Adipocyte (in vitro differentiated cells): ENCODE measurements around the gene SND1.

Experiments
- DNase-seq: peaks from one replicate; pipeline ENCODE4 v3.0.0-alpha.2; 2015; ENCODE audit warnings: low read depth
- H3K27me3 ChIP-seq: replicated peaks from 2 replicates; pipeline ENCODE4 v1.7.0; 2013; ENCODE audit warnings: mild to moderate bottlenecking, low read length, moderate library complexity; ENCODE audit not compliant: control insufficient read depth, insufficient read depth
- H3K36me3 ChIP-seq: 2 replicates; pipeline ENCODE4 v1.7.0; 2013; ENCODE audit warnings: low read length, mild to moderate bottlenecking, moderate library complexity; ENCODE audit not compliant: control insufficient read depth, insufficient read depth, severe bottlenecking
- H3K4me1 ChIP-seq: 2 replicates; pipeline ENCODE4 v1.7.0; 2013; ENCODE audit warnings: mild to moderate bottlenecking, low read length, moderate library complexity; ENCODE audit not compliant: control insufficient read depth, insufficient read depth
- H3K4me3 ChIP-seq: 2 replicates; pipeline ENCODE4 v1.7.0; 2013; ENCODE audit warnings: mild to moderate bottlenecking, low read length, moderate library complexity
- H3K9ac ChIP-seq: 2 replicates; pipeline ENCODE4 v1.7.0; 2013; ENCODE audit warnings: mild to moderate bottlenecking, low read length, moderate library complexity
- H3K9me3 ChIP-seq: 2 replicates; pipeline ENCODE4 v1.7.0; 2013; ENCODE audit warnings: mild to moderate bottlenecking, low read length, moderate library complexity; ENCODE audit not compliant: control insufficient read depth

Gene SND1

GRCh38 chr7:127980901-127981300 lies 328.9 kb downstream of the SND1 start:
- Histone ChIP-seq H3K27me3 (no peaks in the 10 kb centered on the region), H3K36me3 (peaks cover 17% of the 10 kb centered on the region), H3K4me1 (peaks cover 5% of the 10 kb centered on the region), H3K4me3 (no peak overlapping the region), H3K9me3 (peaks cover 6% of the 10 kb centered on the region), H3K9ac (no peak overlapping the region)
- DNase-seq: no peak

- Histone ChIP-seq H3K9ac (no peak overlapping the region), H3K9me3 (peaks cover 6% of the 10 kb centered on the region), H3K4me1 (peaks cover 14% of the 10 kb centered on the region), H3K36me3 (peaks cover 13% of the 10 kb centered on the region), H3K4me3 (no peak overlapping the region), H3K27me3 (no peaks in the 10 kb centered on the region)
- DNase-seq: no peak
Observed at GRCh38 chr7:127981965-127982364, 330.0 kb downstream of the SND1 start.

GRCh38 chr7:127983804-127984332 lies 331.9 kb downstream of the SND1 start:
- no peak for DNase-seq
- H3K36me3 ChIP-seq: peaks cover 5% of the 10 kb centered on the region
- H3K27me3 ChIP-seq: no peaks in the 10 kb centered on the region
- no peak overlapping the region for H3K4me3 ChIP-seq
- H3K9ac ChIP-seq: no peak overlapping the region
- peaks cover 23% of the 10 kb centered on the region for H3K4me1 ChIP-seq
- peaks cover 6% of the 10 kb centered on the region for H3K9me3 ChIP-seq

GRCh38 chr7:127986581-127987521 lies 334.9 kb downstream of the SND1 start:
- Histone ChIP-seq H3K9me3 (no peaks in the 10 kb centered on the region), H3K27me3 (no peaks in the 10 kb centered on the region), H3K36me3 (peaks cover 14% of the 10 kb centered on the region), H3K4me1 (peaks cover 26% of the 10 kb centered on the region), H3K9ac (no peak overlapping the region), H3K4me3 (no peak overlapping the region)
- DNase-seq: no peak

- DNase-seq: peak; percentile 22
- Histone ChIP-seq H3K36me3 (peaks cover 32% of the 10 kb centered on the region), H3K4me3 (no peak overlapping the region), H3K27me3 (no peaks in the 10 kb centered on the region), H3K4me1 (peaks cover 26% of the 10 kb centered on the region), H3K9me3 (no peaks in the 10 kb centered on the region), H3K9ac (no peak overlapping the region)
Observed at GRCh38 chr7:127988751-127989150, 336.8 kb downstream of the SND1 start.

- peaks cover 35% of the 10 kb centered on the region for H3K36me3 ChIP-seq
- DNase-seq: no peak
- no peaks in the 10 kb centered on the region for H3K9me3 ChIP-seq
- no peak overlapping the region for H3K4me3 ChIP-seq
- no peaks in the 10 kb centered on the region for H3K27me3 ChIP-seq
- H3K9ac ChIP-seq: no peak overlapping the region
- H3K4me1 ChIP-seq: peaks cover 48% of the 10 kb centered on the region
Observed at GRCh38 chr7:127993317-127993716, 341.3 kb downstream of the SND1 start.

GRCh38 chr7:127993987-127994386 lies 342.0 kb downstream of the SND1 start:
- Histone ChIP-seq H3K9me3 (no peaks in the 10 kb centered on the region), H3K36me3 (peaks cover 41% of the 10 kb centered on the region), H3K27me3 (no peaks in the 10 kb centered on the region)

GRCh38 chr7:127995156-127995880 lies 343.3 kb downstream of the SND1 start:
- no peaks in the 10 kb centered on the region for H3K9me3 ChIP-seq
- peak overlapping the region; percentile 79 for H3K9ac ChIP-seq
- H3K4me1 ChIP-seq: peaks cover 51% of the 10 kb centered on the region
- H3K4me3 ChIP-seq: peak overlapping the region; percentile 37
- no peaks in the 10 kb centered on the region for H3K27me3 ChIP-seq
- peaks cover 42% of the 10 kb centered on the region for H3K36me3 ChIP-seq
- DNase-seq: peak; percentile 53

More at GRCh38 chr7:127993987-127994386, 342.0 kb downstream of the SND1 start:
- Histone ChIP-seq H3K4me1 (peaks cover 43% of the 10 kb centered on the region), H3K9ac (no peak overlapping the region), H3K4me3 (no peak overlapping the region)
- no peak for DNase-seq

- H3K4me3 ChIP-seq: peak overlapping the region; percentile 37
- H3K9ac ChIP-seq: peak overlapping the region; percentile 79
- no peaks in the 10 kb centered on the region for H3K9me3 ChIP-seq
- peaks cover 38% of the 10 kb centered on the region for H3K36me3 ChIP-seq
- H3K27me3 ChIP-seq: no peaks in the 10 kb centered on the region
- peaks cover 57% of the 10 kb centered on the region for H3K4me1 ChIP-seq
- no peak for DNase-seq
Observed at GRCh38 chr7:127995881-127996215, 343.9 kb downstream of the SND1 start.

GRCh38 chr7:127996253-127997071 lies 344.5 kb downstream of the SND1 start:
- Histone ChIP-seq H3K9me3 (no peaks in the 10 kb centered on the region), H3K36me3 (peaks cover 32% of the 10 kb centered on the region), H3K9ac (peak overlapping the region; percentile 79), H3K4me3 (peak overlapping the region; percentile 37), H3K27me3 (no peaks in the 10 kb centered on the region), H3K4me1 (peaks cover 63% of the 10 kb centered on the region)
- DNase-seq: no peak
